GM19397 (cell line): Measurements from ENCODE around the gene LIME1.

Experiments
- ATAC-seq: cut with Tn5 transposase; IDR thresholded peaks from one replicate; pipeline ENCODE4 v1.9.1; 2021; ENCODE audit warnings: mild to moderate bottlenecking, moderate library complexity; ENCODE audit not compliant: unreplicated experiment

LIME1 gene

GRCh38 chr20:63696628-63697356 is 39.7 kb upstream of the LIME1 start, which contains the start of gene TNFRSF6B:
TNFRSF6B (plus strand) TSS chr20:63696652; CDS start chr20:63696768, 116 bp downstream.
- ATAC-seq: no peak

GRCh38 chr20:63697357-63697867 is 39.1 kb upstream of the LIME1 start:
- no peak for ATAC-seq

- no peak for ATAC-seq
Observed at GRCh38 chr20:63697868-63698545, 38.5 kb upstream of the LIME1 start.

- no peak for ATAC-seq
Observed at GRCh38 chr20:63698739-63699465, 37.6 kb upstream of the LIME1 start.

GRCh38 chr20:63699466-63700198 is 36.8 kb upstream of the LIME1 start:
- no peak for ATAC-seq

GRCh38 chr20:63700199-63701050 is 36.0 kb upstream of the LIME1 start:
- ATAC-seq: no peak

GRCh38 chr20:63701051-63701328 is 35.5 kb upstream of the LIME1 start:
- ATAC-seq: no peak

GRCh38 chr20:63701329-63702035 is 35.0 kb upstream of the LIME1 start:
- no peak for ATAC-seq

GRCh38 chr20:63702036-63702665 is 34.3 kb upstream of the LIME1 start:
- no peak for ATAC-seq

- ATAC-seq: no peak
Observed at GRCh38 chr20:63702751-63703470, 33.6 kb upstream of the LIME1 start.

- ATAC-seq: no peak
Observed at GRCh38 chr20:63703471-63703975, 32.9 kb upstream of the LIME1 start.

- no peak for ATAC-seq
Observed at GRCh38 chr20:63703976-63704748, 32.3 kb upstream of the LIME1 start.

GRCh38 chr20:63704749-63705117 is 31.7 kb upstream of the LIME1 start:
- ATAC-seq: no peak

GRCh38 chr20:63705232-63706026 is 31.0 kb upstream of the LIME1 start:
- ATAC-seq: no peak

- no peak for ATAC-seq
Observed at GRCh38 chr20:63706027-63706695, 30.3 kb upstream of the LIME1 start.
